ENCODE results near the gene NISCH. TPM values are rescaled to one million over a fixed set of nuclear protein-coding genes. Genes with fewer than 3 reads are reported as not detected.

The NISCH gene
- total RNA-seq, 4 donors from 2014 or later: 65.7 to 150 (median 128) TPM

DNA sequence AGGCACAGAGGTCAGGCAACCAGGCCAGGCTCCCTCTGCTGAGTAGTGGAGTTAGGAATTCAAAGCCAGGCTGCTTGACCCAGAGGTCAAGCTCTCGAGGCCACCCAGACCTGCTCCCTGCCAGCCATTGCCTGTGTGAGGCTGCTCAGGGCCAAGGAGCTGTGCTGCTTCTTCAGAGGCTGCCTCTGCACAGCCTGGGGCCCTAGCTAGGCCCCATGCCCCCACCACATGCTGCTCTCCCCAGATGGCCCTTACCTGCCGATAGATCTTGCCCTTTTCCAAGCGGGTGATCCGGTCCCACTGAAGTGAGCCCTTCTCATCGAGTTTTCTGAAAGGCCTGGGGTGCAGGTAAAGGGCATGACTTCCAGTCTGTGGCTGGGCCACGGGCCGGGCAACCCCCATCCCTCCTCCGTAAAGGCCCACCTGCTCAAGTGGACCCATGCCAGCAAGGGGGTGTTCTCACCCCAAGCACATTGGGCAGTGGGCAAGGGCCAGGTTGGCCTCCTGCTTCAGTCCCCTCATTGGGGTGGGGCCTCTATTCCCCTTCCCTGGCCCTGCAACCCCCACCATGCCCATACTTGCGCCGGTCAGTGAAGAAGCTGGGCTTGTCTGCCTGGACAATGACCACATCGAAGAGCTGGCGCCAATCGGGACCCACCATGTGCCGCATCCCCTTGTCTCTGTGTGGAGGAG, 71.8 kb downstream of the NISCH start:
- H3K4me3 ChIP-seq: no peak overlapping the region
- peaks cover 0 to 7% (median 0%) of the 10 kb centered on the region in 3 donors for H3K36me3 ChIP-seq
- peaks cover 0 to 2% (median under 1%) of the 10 kb centered on the region in 4 donors for H3K4me1 ChIP-seq
- TF ChIP-seq POLR2A (IDR thresholded peaks at IDR 0.05): no peak
- TF ChIP-seq, protein P1, sequence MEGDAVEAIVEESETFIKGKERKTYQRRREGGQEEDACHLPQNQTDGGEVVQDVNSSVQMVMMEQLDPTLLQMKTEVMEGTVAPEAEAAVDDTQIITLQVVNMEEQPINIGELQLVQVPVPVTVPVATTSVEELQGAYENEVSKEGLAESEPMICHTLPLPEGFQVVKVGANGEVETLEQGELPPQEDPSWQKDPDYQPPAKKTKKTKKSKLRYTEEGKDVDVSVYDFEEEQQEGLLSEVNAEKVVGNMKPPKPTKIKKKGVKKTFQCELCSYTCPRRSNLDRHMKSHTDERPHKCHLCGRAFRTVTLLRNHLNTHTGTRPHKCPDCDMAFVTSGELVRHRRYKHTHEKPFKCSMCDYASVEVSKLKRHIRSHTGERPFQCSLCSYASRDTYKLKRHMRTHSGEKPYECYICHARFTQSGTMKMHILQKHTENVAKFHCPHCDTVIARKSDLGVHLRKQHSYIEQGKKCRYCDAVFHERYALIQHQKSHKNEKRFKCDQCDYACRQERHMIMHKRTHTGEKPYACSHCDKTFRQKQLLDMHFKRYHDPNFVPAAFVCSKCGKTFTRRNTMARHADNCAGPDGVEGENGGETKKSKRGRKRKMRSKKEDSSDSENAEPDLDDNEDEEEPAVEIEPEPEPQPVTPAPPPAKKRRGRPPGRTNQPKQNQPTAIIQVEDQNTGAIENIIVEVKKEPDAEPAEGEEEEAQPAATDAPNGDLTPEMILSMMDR (IDR thresholded peaks at IDR 0.05): no peak
- DNase-seq: peak in 2 of 3 donors; percentile 32 to 41
- no peak overlapping the region for H3K27ac ChIP-seq
- no peaks in the 10 kb centered on the region for H3K27me3 ChIP-seq
- no peaks in the 10 kb centered on the region for H3K9me3 ChIP-seq

DNA sequence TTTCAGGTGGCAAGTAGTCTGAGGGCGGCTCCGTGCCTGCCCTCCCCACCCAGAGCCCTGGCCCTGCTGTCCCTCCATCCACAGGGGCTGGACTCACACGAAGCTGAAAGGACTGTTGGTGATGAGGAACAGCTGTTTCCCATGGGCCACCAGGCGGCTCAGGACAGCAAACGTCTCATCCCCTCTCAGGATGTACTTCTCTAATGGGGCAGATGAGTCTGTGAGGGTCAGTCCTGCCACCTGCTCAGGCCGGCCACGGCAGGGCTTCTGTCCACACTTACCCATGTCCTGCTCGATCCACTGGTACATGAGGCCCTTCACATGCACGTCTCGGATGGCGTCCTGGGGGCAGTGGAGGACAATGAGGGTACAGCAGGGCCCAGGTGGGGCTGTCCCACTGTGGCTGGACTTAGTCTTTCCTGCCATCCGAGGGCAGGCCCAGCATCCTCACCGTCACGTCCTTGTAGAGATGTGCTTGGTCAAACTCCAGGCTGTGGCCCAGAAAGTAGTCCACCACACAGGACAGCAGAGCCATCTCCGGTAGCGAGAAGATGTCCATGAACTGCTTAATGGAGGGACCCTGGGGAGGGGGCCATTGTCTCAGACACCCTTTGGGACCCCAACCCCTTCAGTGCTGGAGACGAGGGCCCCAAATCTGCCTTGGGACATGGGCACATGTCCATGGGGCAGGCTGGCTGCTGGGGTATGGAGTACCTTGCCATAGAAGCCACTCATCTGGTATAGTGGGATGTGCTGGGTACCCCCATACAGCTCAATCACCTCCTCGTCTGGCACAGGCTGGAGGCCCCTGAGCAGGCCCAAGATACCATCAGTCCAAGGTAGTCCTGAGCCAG, 72.6 kb downstream of the NISCH start:
- peaks cover 0 to 10% (median 6%) of the 10 kb centered on the region in 4 donors for H3K4me1 ChIP-seq
- H3K27ac ChIP-seq: no peak overlapping the region
- H3K9me3 ChIP-seq: no peaks in the 10 kb centered on the region
- TF ChIP-seq, protein P1 (IDR thresholded peaks at IDR 0.05): no peak
- no peak for TF ChIP-seq POLR2A (IDR thresholded peaks at IDR 0.05)
- DNase-seq: peak in 2 of 3 donors; percentile 38 to 44
- H3K27me3 ChIP-seq: no peaks in the 10 kb centered on the region
- peaks cover 0 to 7% (median 0%) of the 10 kb centered on the region in 3 donors for H3K36me3 ChIP-seq
- H3K4me3 ChIP-seq: no peak overlapping the region

DNA sequence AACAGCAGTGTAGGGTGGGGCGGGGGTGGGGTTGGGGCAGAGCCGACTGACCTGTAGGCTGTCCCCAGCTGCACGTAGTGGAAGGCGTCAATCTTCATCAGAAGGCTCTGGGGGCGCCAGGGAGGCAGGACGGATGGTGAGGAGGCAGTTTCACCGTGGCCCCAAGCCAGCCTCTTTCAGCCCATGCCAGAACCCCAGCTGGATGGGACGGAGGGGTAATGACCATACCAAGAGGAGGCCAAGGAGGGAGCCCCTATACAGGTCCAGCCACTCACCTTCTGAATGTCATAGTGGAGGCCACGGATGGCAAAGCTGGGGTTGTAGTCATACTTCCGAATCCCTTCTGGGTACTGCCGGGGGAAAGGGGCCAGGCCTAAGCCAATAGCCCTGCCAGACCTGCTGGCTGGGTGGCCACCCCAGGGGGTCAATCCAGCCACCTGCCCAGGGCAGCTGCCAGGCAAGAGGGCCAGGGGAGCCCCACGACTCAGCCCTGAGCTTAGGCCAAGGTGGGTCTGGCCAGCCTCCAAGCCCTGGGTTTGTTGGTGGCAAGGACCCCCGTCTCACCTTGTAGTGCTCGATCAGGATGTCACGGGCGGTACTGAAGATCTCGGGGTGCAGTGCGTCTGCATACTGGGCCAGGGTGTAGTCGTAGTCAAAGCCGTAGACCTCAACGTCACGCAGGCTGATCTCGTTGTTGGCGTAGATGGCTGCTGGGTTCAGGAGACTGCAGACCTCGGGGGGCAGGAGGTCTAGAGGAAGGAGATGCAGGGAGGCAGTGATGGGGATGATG, 73.4 kb downstream of the NISCH start:
- Histone ChIP-seq H3K27me3 (no peaks in the 10 kb centered on the region), H3K9me3 (no peaks in the 10 kb centered on the region), H3K4me1 (peaks cover 0 to 13% (median 8%) of the 10 kb centered on the region in 4 donors), H3K27ac (no peak overlapping the region), H3K36me3 (peaks cover 0 to 7% (median 0%) of the 10 kb centered on the region in 3 donors), H3K4me3 (no peak overlapping the region)
- TF ChIP-seq POLR2A (IDR thresholded peaks at IDR 0.05): no peak
- TF ChIP-seq, protein P1 (IDR thresholded peaks at IDR 0.05): no peak
- DNase-seq: peak in 2 of 3 donors; percentile 43 to 45

DNA sequence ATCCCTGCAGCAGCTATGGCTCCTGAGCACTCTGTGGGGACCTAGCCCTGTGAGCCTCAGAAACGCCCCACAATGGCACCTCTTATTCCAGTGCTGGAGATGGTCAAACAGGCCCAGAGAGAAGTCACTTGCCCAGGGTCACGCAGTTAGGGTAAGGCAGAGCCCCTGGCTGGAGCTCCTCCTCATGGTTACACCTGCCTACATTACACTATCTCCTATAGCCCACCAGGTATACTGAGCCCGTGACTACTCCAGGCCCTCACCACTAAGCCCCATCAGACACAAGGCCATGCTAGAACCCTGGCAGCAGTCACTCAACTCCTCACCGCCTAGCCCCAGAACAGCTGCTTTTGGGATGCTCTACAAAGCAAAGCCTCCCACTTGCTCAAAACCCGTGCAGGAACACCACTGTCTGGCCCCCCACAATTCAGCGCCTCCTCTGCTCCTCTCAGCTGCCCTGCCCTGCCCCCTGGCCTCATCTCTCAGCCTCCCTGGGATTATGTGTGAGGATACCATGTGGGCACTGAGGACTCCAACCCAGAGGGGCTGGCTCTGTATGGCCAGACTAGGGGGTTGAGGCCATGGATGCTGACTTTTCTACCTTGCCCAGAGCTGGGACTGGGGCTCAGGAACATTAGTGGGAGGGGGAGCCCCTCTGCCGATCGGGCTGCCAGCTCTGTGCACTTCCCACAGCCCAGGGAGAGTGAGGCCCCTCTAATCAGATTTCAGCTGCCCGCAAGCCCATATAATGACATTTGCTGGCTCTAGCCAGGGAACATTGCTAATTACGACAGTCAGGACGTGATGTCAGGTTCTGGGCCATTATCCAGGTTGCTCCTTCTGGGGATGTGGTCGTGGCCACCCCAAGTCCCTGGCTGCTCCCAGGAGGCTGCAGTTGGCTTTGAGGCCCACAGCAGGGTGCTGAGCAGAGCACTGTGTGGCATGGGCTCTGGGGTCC, 74.3 kb downstream of the NISCH start:
- Histone ChIP-seq H3K27me3 (no peaks in the 10 kb centered on the region), H3K9me3 (no peaks in the 10 kb centered on the region), H3K4me3 (no peak overlapping the region), H3K36me3 (peaks cover 0 to 7% (median 0%) of the 10 kb centered on the region in 3 donors), H3K4me1 (peaks cover 0 to 18% (median 10%) of the 10 kb centered on the region in 4 donors), H3K27ac (no peak overlapping the region)
- DNase-seq: peak in 2 of 3 donors; percentile 37 to 44
- no peak for TF ChIP-seq POLR2A (IDR thresholded peaks at IDR 0.05)
- TF ChIP-seq, protein P1 (IDR thresholded peaks at IDR 0.05): no peak
